C4-2B (cell line): ENCODE measurements around the gene FAM3B.

Source experiments
- H3K27ac ChIP-seq: fragments of 450-650 bp; 2 replicates; pipeline ENCODE4 v1.5.1; 2017
- ZFX ChIP-seq: fragments of 450-650 bp; IDR thresholded peaks from 2 replicates; pipeline ENCODE4 v1.6.1; 2017
- TF ChIP-seq, protein P1 (sequence below): fragments of 450-650 bp; conservative IDR thresholded peaks from 2 replicates; pipeline ENCODE4 v1.5.1; 2017; ENCODE audit warnings: mild to moderate bottlenecking

FAM3B gene

DNA sequence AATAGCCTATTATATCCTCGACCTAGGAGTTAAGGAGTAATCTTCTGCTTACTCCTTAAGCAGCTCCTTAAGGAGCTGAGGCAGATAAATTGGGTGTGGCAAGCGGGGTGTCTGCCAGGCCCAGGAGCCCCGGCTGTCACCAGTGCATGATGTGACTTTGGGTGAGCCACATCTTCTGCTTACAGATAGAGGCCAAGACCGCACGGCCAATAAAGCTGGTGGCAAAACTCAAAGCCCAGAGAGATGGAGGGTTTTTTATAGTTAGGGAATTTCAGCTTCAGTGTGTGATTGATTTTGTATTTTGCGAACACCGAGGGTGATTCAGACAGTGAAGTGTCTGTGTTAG lies 55.1 kb downstream of the FAM3B start:
- no peak overlapping the region for H3K27ac ChIP-seq
- no peak for TF ChIP-seq ZFX

DNA sequence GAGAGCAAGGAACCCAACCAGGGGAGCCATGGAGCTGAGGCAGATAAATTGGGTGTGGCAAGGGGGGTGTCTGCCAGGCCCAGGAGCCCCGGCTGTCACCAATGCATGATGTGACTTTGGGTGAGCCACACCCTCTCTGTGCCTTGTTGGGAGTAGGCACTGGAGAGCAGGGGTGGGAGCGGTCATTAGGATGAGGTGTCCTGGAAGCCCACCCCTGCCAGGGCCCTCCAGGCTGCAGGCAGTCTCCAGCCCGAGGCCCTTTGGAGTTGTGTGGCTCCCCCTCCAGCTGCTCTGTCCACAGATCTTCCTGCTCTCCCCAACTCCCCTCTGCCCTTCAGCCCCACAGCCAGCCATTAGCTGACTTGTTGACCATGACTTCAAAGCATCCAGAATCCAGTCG lies 56.7 kb downstream of the FAM3B start:
- no peak for TF ChIP-seq ZFX
- TF ChIP-seq, protein P1, sequence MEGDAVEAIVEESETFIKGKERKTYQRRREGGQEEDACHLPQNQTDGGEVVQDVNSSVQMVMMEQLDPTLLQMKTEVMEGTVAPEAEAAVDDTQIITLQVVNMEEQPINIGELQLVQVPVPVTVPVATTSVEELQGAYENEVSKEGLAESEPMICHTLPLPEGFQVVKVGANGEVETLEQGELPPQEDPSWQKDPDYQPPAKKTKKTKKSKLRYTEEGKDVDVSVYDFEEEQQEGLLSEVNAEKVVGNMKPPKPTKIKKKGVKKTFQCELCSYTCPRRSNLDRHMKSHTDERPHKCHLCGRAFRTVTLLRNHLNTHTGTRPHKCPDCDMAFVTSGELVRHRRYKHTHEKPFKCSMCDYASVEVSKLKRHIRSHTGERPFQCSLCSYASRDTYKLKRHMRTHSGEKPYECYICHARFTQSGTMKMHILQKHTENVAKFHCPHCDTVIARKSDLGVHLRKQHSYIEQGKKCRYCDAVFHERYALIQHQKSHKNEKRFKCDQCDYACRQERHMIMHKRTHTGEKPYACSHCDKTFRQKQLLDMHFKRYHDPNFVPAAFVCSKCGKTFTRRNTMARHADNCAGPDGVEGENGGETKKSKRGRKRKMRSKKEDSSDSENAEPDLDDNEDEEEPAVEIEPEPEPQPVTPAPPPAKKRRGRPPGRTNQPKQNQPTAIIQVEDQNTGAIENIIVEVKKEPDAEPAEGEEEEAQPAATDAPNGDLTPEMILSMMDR = no peak
- no peak overlapping the region for H3K27ac ChIP-seq

DNA sequence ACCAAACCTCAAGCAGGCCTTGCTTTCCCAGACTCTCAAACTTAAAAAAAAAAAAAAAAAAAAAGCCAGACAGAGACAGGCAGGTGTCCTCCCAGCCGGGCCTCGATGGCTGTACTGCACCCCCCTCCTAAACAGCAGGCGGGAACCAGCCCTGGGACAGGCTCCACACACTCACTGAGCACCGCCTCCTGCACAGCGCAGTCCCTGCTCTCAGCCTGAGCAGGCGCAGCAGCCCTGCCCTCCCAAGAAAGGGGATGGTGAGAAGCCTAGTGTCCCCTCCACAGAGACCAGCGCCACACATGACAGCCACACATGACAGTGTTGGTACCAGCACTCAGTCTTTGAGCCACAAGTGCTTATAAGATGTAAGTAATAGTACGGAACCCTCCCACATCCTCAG lies 57.2 kb downstream of the FAM3B start:
- no peak overlapping the region for H3K27ac ChIP-seq
- no peak for TF ChIP-seq ZFX
- TF ChIP-seq, protein P1 = no peak

DNA sequence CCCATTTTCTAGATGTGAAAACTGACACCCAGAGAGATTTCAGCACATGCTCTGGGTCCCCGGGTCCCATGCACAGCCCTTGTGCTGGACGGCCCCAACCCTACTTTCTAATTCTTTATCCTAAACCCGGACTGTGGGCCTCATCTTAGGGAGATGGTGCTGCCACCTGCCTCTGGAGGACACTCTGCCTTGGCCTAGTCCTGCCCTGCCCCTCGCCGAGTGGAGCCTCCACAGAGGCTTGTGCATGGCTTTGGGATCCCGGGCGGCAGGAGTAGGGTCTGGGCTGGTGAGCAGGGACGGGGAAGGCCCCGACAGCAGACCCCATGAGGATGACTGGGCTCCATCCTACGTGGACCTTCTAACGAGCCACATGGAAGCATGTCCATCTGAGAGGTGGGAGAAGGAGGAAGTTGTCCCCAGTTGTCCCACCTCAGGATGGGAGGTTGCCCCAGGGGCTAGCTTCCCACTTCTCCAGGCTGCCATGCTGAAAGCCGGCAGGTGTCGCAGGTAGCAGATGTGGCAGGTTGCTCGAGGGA lies 57.6 kb downstream of the FAM3B start:
- no peak overlapping the region for H3K27ac ChIP-seq
- TF ChIP-seq ZFX = no peak
- TF ChIP-seq, protein P1 = peak; percentile 25

DNA sequence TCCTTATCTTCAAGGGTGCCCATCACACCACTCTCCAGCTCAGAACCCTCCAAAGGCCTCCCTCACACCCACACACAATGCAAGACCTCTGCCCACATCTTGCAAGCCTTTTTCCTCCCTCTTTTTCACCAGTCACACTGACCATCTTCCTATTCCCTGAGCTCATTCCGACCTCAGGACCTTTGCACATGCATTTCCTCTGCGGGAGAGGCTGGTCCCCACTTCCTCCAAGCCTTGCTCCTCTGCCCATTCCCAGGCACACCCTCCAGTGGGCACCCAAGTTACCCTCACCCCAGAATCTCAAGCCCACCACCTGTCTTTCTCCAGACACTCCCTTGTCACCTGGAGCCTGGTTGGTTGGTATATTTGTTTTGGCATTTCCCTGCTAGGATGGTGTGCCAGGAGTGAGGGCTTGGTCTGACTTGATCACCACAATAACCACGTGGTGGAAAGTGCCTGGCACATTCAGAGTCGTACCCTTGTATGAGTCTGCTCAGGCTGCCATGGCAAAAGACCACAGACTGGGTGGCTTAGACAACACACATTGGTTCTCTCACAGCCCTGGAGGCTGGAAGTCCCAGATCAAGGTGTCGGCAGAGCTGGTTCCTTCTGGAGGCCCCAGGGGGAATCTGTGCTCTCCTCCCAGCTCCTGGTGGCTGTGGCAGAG lies 58.4 kb downstream of the FAM3B start:
- no peak overlapping the region for H3K27ac ChIP-seq
- no peak for TF ChIP-seq ZFX
- TF ChIP-seq, protein P1 = no peak

DNA sequence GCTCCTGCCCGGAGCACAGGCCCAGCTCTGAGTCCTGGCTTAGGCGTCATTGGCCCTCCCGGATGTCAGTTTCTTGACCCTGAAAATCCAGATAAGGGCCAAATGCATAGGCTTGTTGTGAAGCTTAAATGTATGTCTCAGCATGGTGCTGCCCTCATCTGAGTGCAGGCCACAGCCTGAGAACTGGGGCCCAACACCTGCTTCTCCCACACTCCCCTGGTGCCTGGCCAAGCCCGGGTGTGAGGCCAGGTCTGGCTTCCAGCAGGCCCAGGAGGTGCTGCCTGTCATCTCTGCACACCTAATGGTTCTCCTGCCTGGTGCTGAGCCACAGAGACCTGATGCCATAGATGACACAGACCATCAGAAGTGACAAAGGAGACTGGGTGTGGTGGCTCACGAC lies 59.3 kb downstream of the FAM3B start:
- no peak for TF ChIP-seq ZFX
- TF ChIP-seq, protein P1 = no peak
- no peak overlapping the region for H3K27ac ChIP-seq

DNA sequence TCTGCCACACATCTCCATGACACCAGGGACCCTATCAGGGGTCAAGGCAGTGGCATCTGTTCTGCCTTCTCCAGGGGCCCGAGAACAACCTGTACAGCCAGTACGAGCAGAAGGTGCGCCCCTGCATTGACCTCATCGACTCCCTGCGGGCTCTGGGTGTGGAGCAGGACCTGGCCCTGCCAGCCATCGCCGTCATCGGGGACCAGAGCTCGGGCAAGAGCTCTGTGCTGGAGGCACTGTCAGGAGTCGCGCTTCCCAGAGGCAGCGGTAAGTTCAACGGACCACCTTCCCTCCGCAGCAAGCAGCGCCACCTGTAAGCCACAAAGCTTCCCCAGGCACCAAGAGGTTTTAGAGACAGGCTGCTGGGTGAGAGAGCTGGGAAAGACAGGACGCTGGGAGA lies 61.1 kb downstream of the FAM3B start:
- TF ChIP-seq, protein P1 = no peak
- TF ChIP-seq ZFX = no peak

DNA sequence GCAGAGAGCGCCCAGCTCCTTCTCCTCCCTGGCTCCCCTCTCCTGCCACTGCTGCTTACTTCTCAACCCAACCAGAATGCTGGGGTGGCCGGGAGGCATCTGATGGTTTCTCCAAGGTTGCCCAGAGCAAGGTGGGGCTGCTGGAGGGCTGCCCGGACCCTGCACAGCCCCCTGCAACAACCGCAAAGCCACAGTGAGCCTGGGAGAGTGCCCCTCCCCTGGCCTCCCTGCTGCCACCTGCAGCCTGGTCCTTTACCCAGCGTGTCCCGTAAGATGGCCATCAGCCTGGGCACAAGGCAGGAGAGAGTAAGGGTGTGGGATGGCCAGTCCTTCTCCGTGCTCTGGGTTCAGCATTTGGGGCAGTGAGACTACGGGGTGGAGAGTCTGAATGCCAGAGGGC lies 62.2 kb downstream of the FAM3B start:
- no peak overlapping the region for H3K27ac ChIP-seq
- no peak for TF ChIP-seq ZFX

More for the DNA sequence above, 61.1 kb downstream of the FAM3B start:
- no peak overlapping the region for H3K27ac ChIP-seq
